Effector memory CD8-positive, alpha-beta T cell (primary cell): ENCODE data around the gene SLC22A4.

Experiments used
- ATAC-seq: fragments of 150-1000 bp; cut with Tn5 transposase; replicated peaks from 2 replicates; pipeline ENCODE4 v1.10.0; 2021; ENCODE audit warnings: mild to moderate bottlenecking, moderate library complexity
- DNase-seq, 3 experiments: peaks; one replicate each; pipeline ENCODE4 v3.0.0; 2021
- H3K27ac Mint-ChIP-seq, 2 donors: one replicate each; pipeline ENCODE4 v1.8.0; 2022; ENCODE audit warnings: mild to moderate bottlenecking in 2 of 2, mixed read lengths in 2 of 2, moderate library complexity in 2 of 2
- H3K27me3 Mint-ChIP-seq, 2 donors: one replicate each; pipeline ENCODE4 v1.8.0; 2022; ENCODE audit warnings: mixed read lengths in 2 of 2
- H3K36me3 Mint-ChIP-seq: one replicate; pipeline ENCODE4 v1.8.0; 2022; ENCODE audit warnings: mild to moderate bottlenecking, moderate library complexity, mixed read lengths; ENCODE audit not compliant: insufficient read depth
- H3K4me1 Mint-ChIP-seq, 2 donors: one replicate each; pipeline ENCODE4 v1.8.0; 2022; ENCODE audit warnings: low read depth in 2 of 2, mixed read lengths in 2 of 2
- H3K4me3 Mint-ChIP-seq, 2 donors: one replicate each; pipeline ENCODE4 v1.8.0; 2022; ENCODE audit warnings: mild to moderate bottlenecking in 2 of 2, mixed read lengths in 2 of 2, moderate library complexity in 2 of 2
- H3K9me3 Mint-ChIP-seq, 2 donors: one replicate each; pipeline ENCODE4 v1.8.0; 2022; ENCODE audit warnings: mixed read lengths in 2 of 2

Gene SLC22A4

DNA sequence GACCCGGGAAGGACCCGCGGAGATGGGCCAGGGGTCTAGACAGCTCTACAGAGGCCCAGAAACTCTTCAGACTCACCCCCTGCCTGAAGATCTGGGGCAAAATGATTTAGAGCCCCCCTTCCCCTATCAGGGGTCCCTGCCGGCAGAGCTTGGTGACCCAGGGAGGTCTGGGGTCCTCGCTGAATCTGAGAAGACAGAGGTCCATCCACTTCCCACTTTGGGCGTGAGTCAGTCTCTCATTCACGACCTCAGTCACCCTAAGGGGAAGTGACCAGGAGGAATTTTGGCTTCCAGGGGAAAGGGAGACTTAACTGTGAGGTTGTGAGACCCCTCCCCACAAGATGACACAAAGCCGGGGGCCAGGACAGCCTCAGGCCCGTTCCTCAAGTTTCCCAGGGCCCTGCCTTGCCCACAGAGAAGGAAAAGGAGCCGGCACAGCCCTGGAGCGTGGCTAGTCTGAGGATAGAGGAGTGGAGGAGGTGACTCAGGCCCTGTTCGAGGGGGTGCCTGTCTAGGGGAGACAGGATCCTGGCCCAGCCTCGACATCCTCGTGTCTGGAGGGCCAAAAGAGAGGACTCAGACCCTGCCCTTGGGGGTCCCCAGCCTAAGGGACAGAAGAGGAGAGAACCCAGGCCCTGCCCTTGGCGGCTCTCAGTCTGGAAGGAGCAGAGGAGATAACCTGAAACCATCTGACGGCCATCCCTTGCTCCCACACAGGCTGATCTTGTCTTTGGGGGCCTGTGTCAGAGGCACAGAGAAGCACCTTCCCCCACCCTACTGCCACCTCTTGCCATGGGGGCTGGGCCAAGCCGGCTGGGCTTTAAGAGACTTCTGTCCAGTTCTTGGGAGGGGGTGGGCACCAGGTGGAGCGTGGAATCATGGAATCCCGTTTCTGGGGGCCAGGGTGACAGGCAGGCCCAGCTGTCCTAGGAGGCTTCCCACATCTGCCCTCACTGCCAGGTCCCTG lies 35.8 kb upstream of the SLC22A4 start:
- no peak for DNase-seq
- no peaks in the 10 kb centered on the region for H3K36me3 Mint-ChIP-seq

DNA sequence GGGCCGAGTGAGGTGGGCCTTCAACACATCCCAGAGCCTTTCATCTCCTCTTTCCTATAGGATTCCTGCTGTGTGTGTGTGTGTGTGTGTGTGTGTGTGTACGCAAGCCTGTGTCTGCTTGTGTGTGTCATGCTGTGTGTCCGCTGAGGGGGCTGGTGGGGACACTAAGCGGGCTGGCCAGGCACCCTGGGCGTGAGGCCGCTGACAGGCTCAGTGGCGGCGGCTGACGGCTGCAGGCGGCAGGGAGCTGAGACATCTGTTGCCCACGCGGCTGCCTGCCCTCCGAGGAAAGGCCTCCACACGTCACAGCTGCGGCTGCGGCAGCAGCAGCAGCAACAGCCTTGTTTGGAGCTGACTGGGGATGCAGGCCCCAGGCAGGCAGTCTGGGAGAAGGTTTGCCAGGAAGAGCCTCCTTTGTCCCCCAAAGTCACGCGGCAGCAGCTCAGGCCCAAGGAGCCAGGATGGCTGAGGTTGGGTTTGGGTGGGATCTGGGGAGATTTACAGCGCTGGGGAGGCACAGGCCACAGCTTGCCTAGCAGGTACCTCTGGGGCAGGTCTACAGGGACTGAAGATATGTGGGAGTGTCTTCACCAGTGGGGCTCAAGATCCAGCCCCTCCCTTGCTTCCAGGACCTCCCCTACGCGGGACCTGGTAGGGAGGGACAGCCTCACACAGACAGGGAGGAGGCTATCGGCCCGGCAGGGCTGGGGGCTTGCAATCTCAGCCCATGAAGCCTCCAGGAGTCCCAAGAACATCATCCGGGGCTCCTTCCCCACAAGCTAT lies 34.9 kb upstream of the SLC22A4 start:
- ATAC-seq (no peak), DNase-seq (no peak)
- no peaks in the 10 kb centered on the region for H3K4me1 Mint-ChIP-seq
- no peak overlapping the region for H3K27ac Mint-ChIP-seq
- H3K36me3 Mint-ChIP-seq: no peaks in the 10 kb centered on the region
- H3K27me3 Mint-ChIP-seq: peaks cover 13 to 39% of the 10 kb centered on the region in 2 donors
- H3K9me3 Mint-ChIP-seq: no peaks in the 10 kb centered on the region
- no peak overlapping the region for H3K4me3 Mint-ChIP-seq

More for the DNA sequence above, 35.8 kb upstream of the SLC22A4 start:
- no peaks in the 10 kb centered on the region for H3K4me1 Mint-ChIP-seq
- H3K9me3 Mint-ChIP-seq: no peaks in the 10 kb centered on the region
- H3K27me3 Mint-ChIP-seq: peaks cover 13 to 39% of the 10 kb centered on the region in 2 donors
- ATAC-seq: no peak
- no peak overlapping the region for H3K27ac Mint-ChIP-seq
- H3K4me3 Mint-ChIP-seq: peak overlapping the region in 1 of 2 donors; percentile 10

DNA sequence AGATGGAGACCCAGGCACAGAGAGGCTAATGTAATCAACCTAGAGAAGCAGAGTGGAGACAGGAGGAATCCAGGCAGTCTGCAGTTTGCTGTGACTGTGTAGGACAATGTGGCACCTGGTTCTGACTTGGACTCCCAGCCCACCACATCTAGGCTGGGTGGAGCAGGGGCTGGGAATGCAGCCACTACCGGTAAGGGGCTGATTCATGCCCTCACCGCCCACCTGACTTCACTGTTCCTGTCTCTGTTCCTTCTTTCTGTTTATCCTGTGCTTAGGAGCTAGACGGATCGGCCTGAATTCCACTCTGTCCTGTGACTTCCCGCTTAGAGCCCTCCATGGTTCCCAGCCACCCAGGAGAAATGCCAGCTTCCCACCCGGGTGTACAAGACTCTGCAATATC lies 34.1 kb upstream of the SLC22A4 start:
- Mint-ChIP-seq H3K36me3 (no peaks in the 10 kb centered on the region), H3K4me1 (no peaks in the 10 kb centered on the region), H3K27ac (peak overlapping the region in 1 of 2 donors; percentile 14), H3K4me3 (no peak overlapping the region), H3K9me3 (no peaks in the 10 kb centered on the region), H3K27me3 (peaks cover 13 to 33% of the 10 kb centered on the region in 2 donors)
- ATAC-seq (no peak), DNase-seq (no peak)

DNA sequence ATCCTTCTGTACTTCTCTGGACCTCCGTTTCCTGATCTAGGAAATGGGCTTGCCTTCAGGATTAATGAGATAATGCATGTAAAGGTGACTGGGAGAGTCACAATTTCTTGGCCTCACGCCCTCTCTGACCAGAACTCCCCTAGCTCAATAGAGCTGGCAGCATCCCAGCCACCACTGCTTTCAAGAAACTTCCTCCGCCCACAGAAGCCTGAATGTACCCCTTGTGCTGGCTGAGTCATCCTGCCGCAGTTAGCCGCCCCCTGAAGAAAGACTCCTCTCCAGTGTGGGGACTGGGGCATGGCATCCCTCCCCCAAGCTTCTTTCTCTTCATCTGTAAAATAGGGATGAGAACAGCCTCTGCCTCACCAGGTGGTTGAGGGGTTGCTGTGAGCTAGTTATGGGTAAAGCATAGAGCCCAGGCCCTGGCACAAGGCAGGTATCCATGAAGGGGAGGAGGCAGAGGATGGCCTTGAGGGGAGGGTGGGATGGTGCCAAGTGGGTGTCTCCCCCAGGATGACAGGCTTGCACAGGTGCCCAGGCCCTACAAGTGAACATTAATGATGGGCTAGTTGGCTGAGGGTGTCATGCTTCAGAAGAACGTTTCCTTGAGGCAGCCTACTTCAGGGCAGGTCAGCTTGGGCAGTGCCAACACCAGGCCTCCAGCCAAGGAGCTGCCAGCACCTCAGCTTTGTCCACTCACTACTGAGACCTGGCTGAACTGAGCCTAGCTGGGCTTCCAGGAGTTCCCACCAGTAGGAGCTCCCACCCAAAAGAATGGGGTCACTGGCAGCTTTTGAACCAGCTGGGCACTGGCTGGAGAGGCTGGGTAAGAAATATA lies 33.3 kb upstream of the SLC22A4 start:
- no peak for ATAC-seq
- H3K36me3 Mint-ChIP-seq: no peaks in the 10 kb centered on the region
- no peaks in the 10 kb centered on the region for H3K9me3 Mint-ChIP-seq
- no peak for DNase-seq
- H3K4me3 Mint-ChIP-seq: no peak overlapping the region
- no peaks in the 10 kb centered on the region for H3K4me1 Mint-ChIP-seq
- peak overlapping the region in 1 of 2 donors; percentile 14 for H3K27ac Mint-ChIP-seq
- peaks cover 13 to 24% of the 10 kb centered on the region in 2 donors for H3K27me3 Mint-ChIP-seq

DNA sequence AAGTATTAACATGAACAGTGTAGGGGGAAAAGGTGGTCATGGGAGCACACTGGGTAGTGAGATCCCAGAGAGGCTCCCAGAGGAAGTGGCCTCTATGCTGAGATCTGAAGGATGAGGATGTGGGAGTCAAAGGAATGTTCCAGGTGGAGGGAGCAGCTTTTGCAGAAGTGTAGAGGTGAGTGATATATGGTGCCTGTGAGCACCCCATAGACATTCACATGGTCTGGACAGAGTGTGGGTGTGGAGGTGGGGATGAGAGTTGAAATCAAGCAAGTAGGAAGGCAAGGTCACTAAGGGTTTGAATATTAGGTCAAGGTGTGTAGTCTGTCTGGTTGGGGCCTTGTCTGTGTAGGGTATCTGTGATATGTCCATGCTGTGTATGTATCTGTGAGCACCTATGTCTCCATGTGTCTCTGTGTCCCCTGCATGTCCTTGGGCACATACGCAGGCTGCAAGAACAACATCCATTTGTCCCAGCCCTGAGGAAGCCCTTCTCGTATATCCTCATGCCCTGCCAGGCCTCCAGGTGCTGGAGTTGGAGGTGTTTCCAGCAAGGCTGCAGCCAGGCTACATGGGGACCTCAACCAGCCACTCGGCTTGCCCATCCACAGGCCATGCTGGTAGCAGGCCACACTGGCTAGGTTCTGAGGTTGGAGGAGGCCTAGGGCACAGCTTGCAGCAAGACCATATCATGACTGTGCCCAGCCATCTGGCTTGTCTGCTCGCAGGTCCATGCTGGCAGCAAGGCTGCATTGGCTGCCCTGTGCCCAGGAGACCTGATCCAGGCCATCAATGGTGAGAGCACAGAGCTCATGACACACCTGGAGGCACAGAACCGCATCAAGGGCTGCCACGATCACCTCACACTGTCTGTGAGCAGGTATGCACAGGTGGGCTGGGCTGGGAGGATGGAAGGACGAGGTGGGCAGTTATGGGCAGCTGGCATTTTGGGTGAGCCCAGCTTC lies 32.0 kb upstream of the SLC22A4 start:
- DNase-seq (no peak), ATAC-seq (no peak)
- H3K4me1 Mint-ChIP-seq: no peaks in the 10 kb centered on the region
- no peaks in the 10 kb centered on the region for H3K36me3 Mint-ChIP-seq
- no peak overlapping the region for H3K4me3 Mint-ChIP-seq
- H3K27me3 Mint-ChIP-seq: peaks cover under 1 to 12% of the 10 kb centered on the region in 2 donors
- no peaks in the 10 kb centered on the region for H3K9me3 Mint-ChIP-seq
- no peak overlapping the region for H3K27ac Mint-ChIP-seq

DNA sequence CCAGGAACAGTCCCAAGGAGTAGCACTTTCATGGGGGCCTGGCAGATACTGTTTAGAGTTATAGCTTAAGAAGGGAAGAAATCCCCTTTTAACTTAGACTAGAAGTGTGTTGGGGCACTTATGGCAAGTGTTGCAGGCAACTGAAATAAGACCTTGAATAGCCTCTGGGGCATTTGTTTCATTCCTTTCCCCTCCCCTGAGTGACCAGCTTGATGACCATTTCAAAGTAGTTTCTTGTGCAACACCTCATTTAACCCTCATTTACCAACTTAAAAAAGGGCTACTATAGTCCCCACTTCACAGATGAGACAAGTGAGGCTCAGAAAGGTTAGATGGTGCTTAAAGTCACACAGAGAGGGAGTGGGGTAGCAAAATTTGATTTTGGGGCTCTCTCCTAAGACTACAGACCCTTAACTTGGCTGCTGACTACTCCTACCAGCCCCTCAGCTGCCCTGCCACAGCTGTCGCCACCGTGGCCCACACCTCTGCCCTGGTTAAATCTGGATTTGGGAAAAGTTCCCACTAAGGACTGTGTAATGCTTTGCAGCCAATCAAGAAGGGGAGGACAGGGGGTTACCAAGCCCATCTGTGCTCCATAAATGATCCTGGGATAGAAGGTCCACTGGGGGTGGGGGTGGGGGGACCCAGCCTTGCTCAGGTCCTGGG lies 31.2 kb upstream of the SLC22A4 start:
- H3K27me3 Mint-ChIP-seq: peaks cover 0 to 9% of the 10 kb centered on the region in 2 donors
- H3K4me1 Mint-ChIP-seq: no peaks in the 10 kb centered on the region
- no peak overlapping the region for H3K4me3 Mint-ChIP-seq
- H3K9me3 Mint-ChIP-seq: no peaks in the 10 kb centered on the region
- no peaks in the 10 kb centered on the region for H3K36me3 Mint-ChIP-seq
- no peak overlapping the region for H3K27ac Mint-ChIP-seq
- ATAC-seq: no peak
- DNase-seq: no peak

DNA sequence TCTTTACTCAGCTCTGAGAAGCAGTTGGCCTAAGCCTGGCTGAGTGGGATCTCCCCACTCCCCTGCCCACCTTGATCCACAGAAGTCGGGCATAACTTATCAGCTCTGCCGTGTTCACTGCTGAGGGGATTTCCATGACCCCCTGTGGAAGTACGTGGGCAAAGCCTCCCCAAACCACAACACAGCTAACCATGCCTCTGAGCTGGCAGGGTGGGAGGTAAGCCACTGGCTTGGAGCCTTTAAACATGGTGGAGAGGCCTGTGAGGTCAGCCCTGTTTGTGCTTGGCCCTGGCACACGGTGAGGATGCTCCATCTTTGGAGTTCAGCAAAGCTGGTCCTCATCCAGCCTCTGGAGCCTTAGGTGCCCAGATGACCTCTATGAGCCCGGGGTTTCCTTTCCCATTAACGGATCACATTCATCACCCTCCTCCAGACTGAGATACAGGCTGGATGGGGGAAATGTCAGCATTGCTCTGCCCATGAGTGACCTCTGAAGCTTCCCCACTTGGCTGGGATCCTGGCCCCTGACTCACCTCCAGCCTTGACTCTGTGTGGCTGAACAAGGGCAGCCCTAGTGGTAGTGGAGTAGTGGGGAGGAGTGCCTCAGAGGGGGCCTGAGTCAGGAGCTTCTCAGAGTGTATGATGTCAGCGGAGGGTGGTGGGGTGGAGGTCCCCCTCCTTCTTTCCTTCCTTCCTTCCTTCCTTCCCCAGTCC lies 30.5 kb upstream of the SLC22A4 start:
- no peak overlapping the region for H3K27ac Mint-ChIP-seq
- H3K27me3 Mint-ChIP-seq: peaks cover 0 to 2% of the 10 kb centered on the region in 2 donors
- no peaks in the 10 kb centered on the region for H3K36me3 Mint-ChIP-seq
- ATAC-seq (no peak), DNase-seq (no peak)
- peaks cover 0 to 2% of the 10 kb centered on the region in 2 donors for H3K4me1 Mint-ChIP-seq
- no peaks in the 10 kb centered on the region for H3K9me3 Mint-ChIP-seq
- no peak overlapping the region for H3K4me3 Mint-ChIP-seq

DNA sequence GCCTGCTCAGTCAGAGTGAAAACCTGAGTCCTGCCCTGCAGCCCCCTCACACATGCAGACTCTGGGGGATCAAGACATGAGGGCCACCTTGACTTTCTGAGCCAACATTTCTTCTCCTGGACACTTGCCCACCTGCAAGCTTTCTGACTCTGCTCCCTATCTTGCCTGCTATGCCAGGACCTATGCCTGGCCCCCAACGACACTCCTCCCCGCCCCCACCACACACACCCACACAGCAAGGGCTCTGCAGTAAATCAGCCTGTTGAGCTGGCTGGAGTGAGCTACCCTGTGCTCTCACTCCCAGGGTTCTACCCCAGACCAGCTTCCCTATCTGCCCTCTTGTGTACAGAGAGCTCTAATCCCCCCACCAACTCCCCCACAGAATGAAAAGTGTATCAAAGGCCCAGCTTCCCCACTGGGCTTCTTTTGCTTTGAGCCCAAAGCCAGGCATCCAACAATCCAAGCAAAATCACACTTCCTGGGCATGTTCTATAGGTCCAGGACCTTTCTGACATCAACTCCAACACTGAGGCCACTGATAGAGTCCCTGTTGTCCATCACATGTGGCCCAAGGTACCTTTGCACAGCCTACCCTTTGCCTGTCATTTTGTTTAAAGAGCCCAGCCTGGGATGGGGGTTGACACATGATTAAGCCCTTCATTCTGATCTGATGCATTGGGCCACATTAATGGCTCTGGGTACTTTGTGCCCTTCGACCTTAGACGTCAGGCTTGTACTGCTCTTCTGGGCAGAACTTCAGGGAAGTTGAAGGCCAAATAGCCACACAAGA lies 29.5 kb upstream of the SLC22A4 start:
- Mint-ChIP-seq H3K27ac (no peak overlapping the region), H3K9me3 (no peaks in the 10 kb centered on the region), H3K36me3 (no peaks in the 10 kb centered on the region), H3K4me1 (peaks cover 0 to 2% of the 10 kb centered on the region in 2 donors), H3K4me3 (no peak overlapping the region), H3K27me3 (no peaks in the 10 kb centered on the region)
- no peak for ATAC-seq
- DNase-seq: no peak

DNA sequence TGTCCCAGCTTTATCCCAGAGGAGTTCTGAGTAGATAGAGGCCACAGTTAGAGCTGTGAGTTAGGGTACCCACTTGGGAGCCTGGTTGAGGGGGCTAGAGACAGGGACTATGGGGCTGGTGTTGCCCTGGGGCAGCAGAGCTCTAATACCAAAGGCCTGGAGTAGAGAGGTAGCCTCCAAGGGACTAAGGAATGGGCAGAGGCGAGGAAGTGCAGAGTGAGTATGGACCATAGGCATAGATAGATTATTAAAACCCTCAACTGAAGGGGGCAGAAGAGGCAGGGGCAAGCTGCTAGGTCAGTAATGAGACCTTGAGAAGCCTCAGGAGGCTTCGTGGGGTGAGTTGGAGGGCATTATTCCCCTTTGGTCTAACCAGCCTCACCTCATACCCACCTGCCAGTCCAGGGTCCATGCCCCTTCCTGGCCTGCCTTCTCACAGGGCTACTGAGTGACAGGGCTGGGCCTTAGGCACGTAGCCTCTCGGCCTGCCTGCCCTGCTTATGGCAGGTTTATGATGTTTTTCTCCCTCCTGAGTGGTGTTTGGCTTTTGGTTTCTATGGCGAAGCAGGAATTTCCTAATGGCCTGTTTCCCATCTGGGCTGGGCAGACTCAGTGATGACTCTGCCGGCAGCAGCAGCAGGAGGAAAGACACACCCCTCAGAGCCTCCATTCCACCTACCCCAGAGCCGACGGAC lies 28.7 kb upstream of the SLC22A4 start:
- ATAC-seq (no peak), DNase-seq (no peak)
- H3K36me3 Mint-ChIP-seq: no peaks in the 10 kb centered on the region

DNA sequence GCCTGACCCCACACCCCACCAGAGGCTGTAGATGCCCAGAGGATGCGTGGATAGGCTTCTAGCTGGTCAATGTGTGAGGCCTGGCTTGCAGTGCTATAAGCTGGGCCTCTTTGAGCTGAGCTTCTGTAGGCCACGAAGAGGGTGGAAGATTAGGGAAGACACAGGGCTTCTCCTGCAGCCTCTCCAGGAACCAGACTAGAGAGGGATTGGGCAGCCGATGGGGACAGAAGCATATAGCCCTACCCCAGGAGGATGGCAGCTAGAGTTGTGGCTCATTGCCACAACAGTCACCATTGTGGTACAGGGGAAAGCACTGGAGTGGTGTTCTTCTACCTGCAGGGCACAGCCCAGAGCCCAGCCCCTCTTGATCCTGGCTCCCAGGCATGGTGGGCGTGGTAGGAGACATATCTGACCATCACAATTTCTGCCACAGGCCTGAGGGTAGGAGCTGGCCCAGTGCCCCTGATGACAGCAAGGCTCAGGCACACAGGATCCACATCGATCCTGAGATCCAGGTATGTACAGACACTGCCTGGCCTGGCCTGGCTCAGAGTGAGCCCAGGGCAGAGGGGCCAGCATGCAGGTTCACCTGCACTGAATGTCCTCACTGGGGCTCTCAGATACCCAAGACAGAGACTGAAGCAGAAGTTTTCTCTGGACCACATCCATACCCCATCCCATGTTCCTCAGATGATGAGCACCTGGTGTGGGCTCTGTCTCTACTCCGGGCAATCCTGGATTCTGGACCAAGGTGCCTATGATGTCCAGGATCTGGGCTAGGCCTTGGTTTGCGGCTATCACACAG lies 28.0 kb upstream of the SLC22A4 start:
- DNase-seq (no peak), ATAC-seq (no peak)
- H3K4me1 Mint-ChIP-seq: peaks cover 0 to 6% of the 10 kb centered on the region in 2 donors
- no peaks in the 10 kb centered on the region for H3K9me3 Mint-ChIP-seq
- H3K4me3 Mint-ChIP-seq: no peak overlapping the region
- H3K27ac Mint-ChIP-seq: no peak overlapping the region
- H3K36me3 Mint-ChIP-seq: no peaks in the 10 kb centered on the region
- H3K27me3 Mint-ChIP-seq: no peaks in the 10 kb centered on the region

More for the DNA sequence above, 28.7 kb upstream of the SLC22A4 start:
- no peak overlapping the region for H3K27ac Mint-ChIP-seq
- no peak overlapping the region for H3K4me3 Mint-ChIP-seq
- H3K27me3 Mint-ChIP-seq: no peaks in the 10 kb centered on the region
- H3K4me1 Mint-ChIP-seq: peaks cover 0 to 2% of the 10 kb centered on the region in 2 donors
- H3K9me3 Mint-ChIP-seq: no peaks in the 10 kb centered on the region
